ENCODE results near the gene THSD7B.

DNA sequence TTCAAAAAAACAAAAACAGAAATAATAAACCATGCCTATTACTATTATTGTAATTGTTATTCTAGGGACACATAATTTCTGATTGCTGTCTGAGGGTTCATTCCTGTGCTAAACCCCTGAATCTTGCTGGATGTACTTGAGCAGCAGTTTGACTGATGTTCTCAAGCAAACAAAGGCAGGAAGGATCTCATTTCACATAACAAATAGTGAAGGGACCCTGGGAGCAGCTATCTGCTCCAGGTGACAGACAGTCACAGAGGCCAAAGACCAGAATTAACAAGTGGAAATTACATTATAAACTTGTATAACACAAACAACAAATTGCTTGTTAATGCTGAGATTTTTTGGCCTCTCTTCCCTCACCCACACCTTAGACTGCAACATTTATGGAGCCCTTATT lies 284.2 kb downstream of the THSD7B start:
- TF ChIP-seq, protein P1, sequence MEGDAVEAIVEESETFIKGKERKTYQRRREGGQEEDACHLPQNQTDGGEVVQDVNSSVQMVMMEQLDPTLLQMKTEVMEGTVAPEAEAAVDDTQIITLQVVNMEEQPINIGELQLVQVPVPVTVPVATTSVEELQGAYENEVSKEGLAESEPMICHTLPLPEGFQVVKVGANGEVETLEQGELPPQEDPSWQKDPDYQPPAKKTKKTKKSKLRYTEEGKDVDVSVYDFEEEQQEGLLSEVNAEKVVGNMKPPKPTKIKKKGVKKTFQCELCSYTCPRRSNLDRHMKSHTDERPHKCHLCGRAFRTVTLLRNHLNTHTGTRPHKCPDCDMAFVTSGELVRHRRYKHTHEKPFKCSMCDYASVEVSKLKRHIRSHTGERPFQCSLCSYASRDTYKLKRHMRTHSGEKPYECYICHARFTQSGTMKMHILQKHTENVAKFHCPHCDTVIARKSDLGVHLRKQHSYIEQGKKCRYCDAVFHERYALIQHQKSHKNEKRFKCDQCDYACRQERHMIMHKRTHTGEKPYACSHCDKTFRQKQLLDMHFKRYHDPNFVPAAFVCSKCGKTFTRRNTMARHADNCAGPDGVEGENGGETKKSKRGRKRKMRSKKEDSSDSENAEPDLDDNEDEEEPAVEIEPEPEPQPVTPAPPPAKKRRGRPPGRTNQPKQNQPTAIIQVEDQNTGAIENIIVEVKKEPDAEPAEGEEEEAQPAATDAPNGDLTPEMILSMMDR (IDR thresholded peaks at IDR 0.05 in 8 of 11, conservative IDR thresholded peaks at IDR 0.05 in 3 of 11) = no peak
- TF ChIP-seq POLR2A (IDR thresholded peaks at IDR 0.05) (no peak), POLR2AphosphoS5 (IDR thresholded peaks at IDR 0.05) (no peak)

All from spleen (tissue), 7 donors.